HG02642 (cell line): ENCODE results near the gene CNTNAP3.
"Not testable (repeated sequence)": the region's sequence is repeated elsewhere in the genome, so short reads cannot be mapped to it uniquely, and the experiment has no call there.

Source experiments
- ATAC-seq: cut with Tn5 transposase; IDR thresholded peaks from one replicate; pipeline ENCODE4 v1.9.1; 2021; ENCODE audit warnings: mild to moderate bottlenecking; ENCODE audit not compliant: unreplicated experiment, poor library complexity

The CNTNAP3 gene

DNA sequence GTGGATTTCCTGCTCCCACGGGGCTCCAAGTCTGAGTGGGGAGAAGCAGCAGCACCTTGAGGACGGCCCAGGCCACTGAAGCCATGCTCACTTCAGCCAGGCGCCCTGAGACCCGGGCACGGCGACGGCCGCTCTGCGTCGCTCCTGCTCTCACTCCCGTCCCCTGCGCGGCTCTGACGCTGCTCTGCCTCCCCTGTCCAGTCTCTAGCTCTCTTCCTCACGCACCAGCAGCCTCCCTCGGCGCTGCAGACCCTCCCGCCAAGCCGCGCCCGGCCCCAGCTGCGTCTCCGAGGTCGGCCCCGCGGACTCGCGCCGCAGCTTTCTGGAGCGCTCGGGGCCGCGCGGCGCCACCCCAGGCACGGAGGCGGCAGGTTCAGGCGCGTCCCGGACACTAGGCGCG is at the start of gene CNTNAP3:
Gene CNTNAP3, minus strand, starts transcription at position 188 of the 400 bp plus-strand sequence. Its CDS starts 103 bp downstream, at position 85.
- ATAC-seq, result not testable (repeated sequence)

GRCh38 chr9:39279995-39280394 is 8.0 kb downstream of the CNTNAP3 start:
- ATAC-seq, result not testable (repeated sequence)

- not testable (repeated sequence) for ATAC-seq
Measured at GRCh38 chr9:39242513-39242912, 45.5 kb downstream of the CNTNAP3 start.

- ATAC-seq, result not testable (repeated sequence)
Measured at GRCh38 chr9:39232130-39232991, 55.6 kb downstream of the CNTNAP3 start.

DNA sequence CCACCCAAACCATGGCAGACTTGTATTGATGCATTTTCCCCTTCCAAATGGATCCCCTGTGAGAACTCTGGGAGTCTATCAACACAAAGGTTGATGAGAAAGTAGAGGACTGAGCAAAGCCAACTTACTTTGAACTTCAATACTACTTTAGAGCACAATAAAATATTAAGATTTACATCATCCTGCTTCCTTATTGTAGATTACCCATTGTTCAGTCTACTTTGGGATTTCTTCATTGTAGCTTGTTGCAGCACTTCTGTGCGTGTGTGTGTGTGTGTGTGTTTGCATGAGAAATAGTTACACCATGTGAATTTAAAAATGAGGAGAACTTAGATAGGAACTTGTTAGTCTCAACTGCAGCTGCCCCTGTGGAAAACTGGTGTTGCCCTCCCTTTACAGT is 72.0 kb downstream of the CNTNAP3 start:
- not testable (repeated sequence) for ATAC-seq

GRCh38 chr9:39209773-39210172 is 78.2 kb downstream of the CNTNAP3 start:
- ATAC-seq, result not testable (repeated sequence)

GRCh38 chr9:39206643-39207042 is 81.3 kb downstream of the CNTNAP3 start:
- not testable (repeated sequence) for ATAC-seq

DNA sequence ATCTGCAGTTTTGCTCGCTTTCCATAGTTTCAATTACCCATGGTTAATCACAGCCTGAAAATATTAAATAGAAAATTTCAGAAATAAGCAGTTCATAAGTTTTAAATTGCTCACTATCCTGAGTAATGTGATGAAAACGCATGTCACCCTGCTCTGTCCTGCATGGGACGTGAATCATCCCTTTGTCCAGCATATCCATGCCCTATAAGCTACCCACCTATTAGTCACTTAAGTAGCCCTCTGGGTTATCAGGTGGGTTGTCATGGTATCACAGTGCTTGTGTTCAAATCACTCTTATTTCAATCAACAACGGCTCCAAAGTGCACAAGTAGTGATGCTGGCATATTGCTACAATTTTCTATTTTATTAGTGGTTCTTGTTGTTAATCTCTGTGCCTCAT is 82.1 kb downstream of the CNTNAP3 start:
- not testable (repeated sequence) for ATAC-seq

DNA sequence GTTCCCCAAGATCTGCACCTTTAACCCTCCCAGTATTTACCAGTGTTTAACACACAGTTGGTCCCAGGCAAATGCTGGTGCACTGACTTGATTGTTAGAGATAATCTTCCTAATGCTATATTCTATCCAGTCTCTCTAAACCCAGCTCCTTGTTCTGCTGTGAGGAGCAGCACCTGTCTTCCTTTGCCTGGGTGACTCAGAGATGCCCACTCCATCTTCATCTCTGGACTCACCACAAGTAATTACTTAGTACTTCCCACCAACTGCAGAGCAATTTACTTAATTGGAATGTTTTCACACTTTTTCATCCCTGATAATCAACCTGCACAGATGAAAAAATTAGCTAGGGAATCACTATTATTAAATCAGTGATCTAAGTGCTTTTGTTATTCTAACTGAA is 87.6 kb downstream of the CNTNAP3 start:
- not testable (repeated sequence) for ATAC-seq

- ATAC-seq, result not testable (repeated sequence)
Measured at GRCh38 chr9:39198000-39198709, 89.8 kb downstream of the CNTNAP3 start.

DNA sequence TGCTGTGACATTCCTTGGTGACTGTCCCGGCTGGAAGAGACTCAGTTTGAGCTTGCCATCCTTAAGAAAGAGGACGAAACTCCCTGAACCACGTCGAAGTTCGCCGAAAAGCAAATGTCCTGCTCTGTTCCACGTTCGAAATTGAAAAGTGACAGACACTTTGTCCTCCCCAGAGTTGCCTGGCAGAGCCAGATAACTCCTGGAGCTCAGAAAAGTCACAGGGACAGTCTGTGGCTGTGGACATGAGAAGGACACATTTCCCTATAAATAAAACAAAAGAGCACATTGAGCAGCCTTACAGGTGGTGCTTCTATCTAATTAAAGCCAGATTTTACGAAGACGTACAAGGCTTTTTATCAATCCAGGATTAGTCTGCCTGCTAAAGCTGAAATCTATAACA is 116.6 kb downstream of the CNTNAP3 start:
- not testable (repeated sequence) for ATAC-seq

DNA sequence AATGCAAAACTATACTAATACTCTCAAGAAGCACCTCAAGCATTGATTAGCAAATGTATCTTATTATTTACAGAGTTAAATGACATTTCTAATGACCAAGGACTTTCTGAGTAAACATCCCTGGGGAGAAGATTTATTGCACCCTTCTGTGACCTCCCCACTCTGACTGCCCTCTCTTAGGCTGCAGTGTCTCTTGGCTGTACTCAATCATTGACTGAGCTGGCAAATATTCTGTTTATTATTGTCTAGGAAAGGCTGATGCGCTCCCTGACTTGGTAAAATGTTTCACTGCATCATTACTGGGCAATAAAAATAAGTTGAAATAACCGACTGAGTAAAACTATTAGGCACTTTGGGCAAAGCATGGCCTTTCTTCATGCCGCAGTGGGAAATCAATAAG is 130.3 kb downstream of the CNTNAP3 start:
- not testable (repeated sequence) for ATAC-seq

DNA sequence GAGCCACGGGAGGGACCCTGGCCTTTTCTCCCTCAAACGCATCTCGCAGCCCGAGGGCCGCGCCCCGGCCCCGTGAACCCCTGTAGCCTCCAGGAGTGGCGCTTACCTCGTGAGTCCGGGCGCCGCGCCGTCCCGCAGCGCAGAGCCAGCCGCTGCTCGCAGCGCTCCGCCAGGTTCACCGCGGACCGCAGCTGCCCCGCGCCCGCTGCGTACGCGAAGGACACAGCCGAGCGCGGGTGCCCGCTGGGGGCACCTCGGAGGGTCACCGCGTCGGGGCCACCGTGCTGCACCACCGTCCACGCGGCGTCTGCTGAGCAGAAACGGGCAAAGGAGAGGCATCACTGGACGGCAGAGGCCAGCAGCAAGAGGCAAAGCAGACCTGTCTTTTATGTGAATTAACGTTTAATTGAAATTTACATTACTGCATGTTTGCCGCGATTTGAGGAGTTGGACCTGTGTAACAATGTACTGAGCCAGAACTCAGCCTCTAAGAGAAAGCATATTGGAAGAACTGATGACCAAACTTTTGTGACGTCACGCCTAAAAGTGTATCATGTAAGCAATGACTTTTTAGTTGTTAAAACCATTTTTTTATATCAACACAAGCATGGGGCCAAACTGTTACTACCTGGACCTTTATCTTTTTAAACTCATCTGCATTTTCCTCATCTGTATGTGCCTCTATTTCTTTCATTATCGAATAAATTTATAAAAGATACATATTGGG is 155.0 kb downstream of the CNTNAP3 start:
- not testable (repeated sequence) for ATAC-seq

- ATAC-seq, result not testable (repeated sequence)
Measured at GRCh38 chr9:39121401-39121800, 166.6 kb downstream of the CNTNAP3 start.

DNA sequence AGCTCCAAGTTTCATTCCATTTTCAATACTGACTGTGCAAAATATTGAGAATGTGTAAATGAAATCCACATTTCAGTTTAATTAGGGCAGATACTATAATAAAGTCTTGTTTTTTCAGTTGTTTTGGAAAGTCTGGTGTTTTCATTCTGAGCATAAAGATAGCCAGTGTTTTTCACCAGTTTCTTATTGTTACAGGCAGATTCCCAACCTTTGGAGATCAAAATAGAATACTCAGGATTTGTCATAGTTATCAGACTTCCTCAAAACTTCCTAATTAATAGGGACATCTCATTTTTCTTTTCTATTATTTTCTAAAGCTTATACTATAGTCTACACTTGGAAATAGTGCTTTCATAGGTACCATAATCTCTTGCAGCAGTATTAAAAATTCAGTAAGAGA is 176.2 kb downstream of the CNTNAP3 start:
- ATAC-seq, result not testable (repeated sequence)

- ATAC-seq, result no peak
Measured at GRCh38 chr9:39108145-39108544, 179.8 kb downstream of the CNTNAP3 start.

DNA sequence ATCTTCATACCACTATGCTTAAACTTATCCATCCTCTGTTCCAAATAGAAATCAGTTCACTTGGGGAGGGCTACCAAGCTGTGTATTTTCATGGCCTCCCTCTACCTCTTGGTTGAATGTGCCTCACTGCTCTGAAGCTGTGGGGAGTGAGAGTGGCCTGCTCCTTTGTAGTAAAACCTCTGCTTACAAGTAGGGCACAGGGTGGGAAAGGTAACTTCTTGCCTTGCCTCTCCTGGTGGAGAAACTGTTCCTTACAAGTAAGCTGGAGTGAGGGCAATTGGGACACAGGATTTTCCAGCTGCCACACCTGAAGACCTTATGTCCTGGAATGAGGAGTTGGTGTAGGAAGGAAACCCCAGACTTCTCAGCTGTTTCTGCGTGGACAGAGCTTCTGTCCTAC is 190.8 kb downstream of the CNTNAP3 start:
- ATAC-seq, result not testable (repeated sequence)

DNA sequence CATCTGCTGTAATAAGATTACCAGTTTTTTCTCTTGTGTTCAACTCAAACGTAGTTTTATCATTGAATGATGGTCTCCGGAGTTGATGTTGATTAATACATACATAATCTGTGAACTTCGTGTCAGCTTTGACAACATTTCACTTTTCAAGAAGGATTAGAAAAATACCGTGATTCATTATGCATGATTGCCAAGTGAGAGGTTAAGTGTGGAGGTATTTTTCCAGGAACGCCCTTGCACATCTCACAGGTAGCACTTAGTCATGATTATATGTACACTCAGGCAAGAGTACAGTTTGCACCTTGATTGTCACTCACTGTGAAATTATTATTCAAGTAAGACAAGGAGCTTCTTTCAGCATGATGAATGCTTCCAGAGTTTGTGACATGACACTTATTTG is 202.7 kb downstream of the CNTNAP3 start:
- not testable (repeated sequence) for ATAC-seq

DNA sequence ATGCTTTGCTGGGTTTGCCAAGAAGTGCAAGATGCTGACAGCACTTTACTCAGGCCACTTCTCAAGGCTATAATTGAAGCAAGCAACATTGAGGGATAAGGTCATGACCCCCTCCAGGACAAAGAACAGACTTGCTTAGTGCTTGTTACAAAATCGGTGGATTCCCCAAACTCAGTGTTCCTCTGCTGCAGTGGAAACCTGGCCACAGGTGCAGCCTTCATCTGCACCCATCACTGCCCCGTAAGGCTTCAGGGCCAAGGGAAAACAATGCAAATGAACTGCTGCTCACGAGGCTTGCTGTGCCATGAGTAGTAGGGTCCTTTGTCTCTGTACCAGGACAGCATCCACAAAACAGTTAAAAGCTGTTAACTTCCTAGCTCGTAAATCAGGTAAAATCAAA is 205.4 kb downstream of the CNTNAP3 start:
- not testable (repeated sequence) for ATAC-seq

- ATAC-seq, result not testable (repeated sequence)
Measured at GRCh38 chr9:39080081-39080480, 207.9 kb downstream of the CNTNAP3 start.
